HG03108 (cell line): ENCODE measurements around the gene DAZAP1.
A peak's percentile ranks its signal among the peaks of the same experiment; 100 is the strongest.
"Not testable (repeated sequence)": the region's sequence is repeated elsewhere in the genome, so short reads cannot be mapped to it uniquely, and the experiment has no call there.

Experiments
- ATAC-seq: cut with Tn5 transposase; IDR thresholded peaks from one replicate; pipeline ENCODE4 v1.9.1; 2021; ENCODE audit warnings: moderate library complexity; ENCODE audit not compliant: unreplicated experiment

The DAZAP1 gene

GRCh38 chr19:1439525-1440417 lies 32.4 kb downstream of the DAZAP1 start:
- ATAC-seq, result not testable (repeated sequence)

GRCh38 chr19:1440418-1440801 lies 33.0 kb downstream of the DAZAP1 start:
- no peak for ATAC-seq

- ATAC-seq, result no peak
These were observed 33.6 kb downstream of the DAZAP1 start for GRCh38 chr19:1441022-1441426.

- no peak for ATAC-seq
These were observed 34.5 kb downstream of the DAZAP1 start for GRCh38 chr19:1441677-1442438.

- peak; percentile 76 for ATAC-seq
These were observed 38.0 kb downstream of the DAZAP1 start for GRCh38 chr19:1445185-1445931.

- ATAC-seq, result no peak
These were observed 38.7 kb downstream of the DAZAP1 start for GRCh38 chr19:1445932-1446712.

GRCh38 chr19:1446713-1447481 lies 39.5 kb downstream of the DAZAP1 start:
- ATAC-seq, result no peak

- ATAC-seq, result no peak
These were observed 40.1 kb downstream of the DAZAP1 start for GRCh38 chr19:1447504-1447903.

- ATAC-seq, result no peak
These were observed 40.6 kb downstream of the DAZAP1 start for GRCh38 chr19:1447944-1448343.

- ATAC-seq, result no peak
These were observed 42.4 kb downstream of the DAZAP1 start, which contains the start of gene APC2 for GRCh38 chr19:1449467-1450442. Gene APC2, plus strand, starts transcription at chr19:1450121. Its CDS starts 2,881 bp downstream, at chr19:1453002.

GRCh38 chr19:1450735-1451731 lies 43.6 kb downstream of the DAZAP1 start:
- ATAC-seq, result no peak

- ATAC-seq, result no peak
These were observed 44.8 kb downstream of the DAZAP1 start for GRCh38 chr19:1451916-1452801.

GRCh38 chr19:1452802-1453524 lies 45.6 kb downstream of the DAZAP1 start:
- no peak for ATAC-seq

- ATAC-seq, result no peak
These were observed 46.4 kb downstream of the DAZAP1 start for GRCh38 chr19:1453525-1454364.

GRCh38 chr19:1455002-1455335 lies 47.6 kb downstream of the DAZAP1 start:
- no peak for ATAC-seq
